B cell (primary cell): ENCODE measurements around the gene MS4A2. TPM values are rescaled to one million over a fixed set of nuclear protein-coding genes. Genes with fewer than 3 reads are reported as not detected.
"Not testable (repeated sequence)": the region's sequence is repeated elsewhere in the genome, so short reads cannot be mapped to it uniquely, and the experiment has no call there.

Experiments used
- ATAC-seq: fragments of 200-7000 bp; cut with Tn5 transposase; one replicate; pipeline ENCODE4 v1.10.0; 2021; ENCODE audit warnings: low read depth, mild to moderate bottlenecking, moderate number of reproducible peaks, moderate library complexity
- CTCF ChIA-PET: fragments of 350-600 bp; sonication (Branson Sonifier 250); formaldehyde crosslinking; loops from one replicate; lab custom pipeline; 2021; ENCODE audit warnings: antibody characterized with exemption, inconsistent platforms; lab: Charles Lee
- POLR2A ChIA-PET: fragments of 350-600 bp; sonication (Branson Sonifier 250); formaldehyde crosslinking; loops from one replicate; lab custom pipeline; 2021; ENCODE audit warnings: antibody characterized with exemption; lab: Charles Lee
- DNase-seq: peaks from one replicate; pipeline ENCODE4 v3.0.0; 2013
- H2AFZ ChIP-seq: 2 replicates; pipeline ENCODE4 v1.6.1; 2012; ENCODE audit warnings: mild to moderate bottlenecking, low read depth, low read length; ENCODE audit not compliant: insufficient read depth, poor library complexity, severe bottlenecking
- H3K27ac ChIP-seq, 2 donors: 1 replicate in 1 of 2; 2 replicates in 1 of 2; pipeline ENCODE4 v1.5.1; 2012 to 2013; ENCODE audit warnings: low read length in 2 of 2, mild to moderate bottlenecking in 2 of 2, moderate library complexity in 1 of 2
- H3K27me3 ChIP-seq, 4 experiments: fragments of 200-600 bp in 1 of 4; sonication (generic) in 1 of 4; replicated peaks in 1 of 4; 1 replicate in 2 of 4; 2 replicates in 2 of 4; pipeline versions ENCODE4 v1.6.1 to v1.7.0; 2013 to 2016; ENCODE audit warnings: low read length in 3 of 4, mild to moderate bottlenecking in 2 of 4, mixed read lengths in 1 of 4, moderate library complexity in 1 of 4; ENCODE audit not compliant: insufficient read depth in 4 of 4, control insufficient read depth in 3 of 4; ENCODE audit errors: control extremely low read depth in 1 of 4
- H3K36me3 ChIP-seq, 2 experiments: replicated peaks in 1 of 2; 1 replicate in 1 of 2; 2 replicates in 1 of 2; pipeline versions ENCODE4 v1.6.1 to v1.7.1; 2013; ENCODE audit warnings: low read length in 1 of 2; ENCODE audit not compliant: insufficient read depth in 2 of 2, control insufficient read depth in 1 of 2; ENCODE audit errors: control extremely low read depth in 1 of 2, extremely low read depth in 1 of 2
- H3K4me1 ChIP-seq, 2 donors: fragments of 200-600 bp in 1 of 2; sonication (generic) in 1 of 2; 1 replicate in 1 of 2; 2 replicates in 1 of 2; pipeline versions ENCODE4 v1.5.1 to v1.6.1; 2013 to 2017; ENCODE audit warnings: low read length in 2 of 2; ENCODE audit not compliant: control insufficient read depth in 2 of 2, insufficient read depth in 2 of 2
- H3K4me2 ChIP-seq: replicated peaks from 2 replicates; pipeline ENCODE3; 2012; ENCODE audit warnings: mild to moderate bottlenecking, low read depth, low read length; ENCODE audit not compliant: poor library complexity, severe bottlenecking
- H3K4me3 ChIP-seq, 5 experiments: fragments of 200-600 bp in 1 of 5; sonication (generic) in 1 of 5; 1 replicate in 3 of 5; 2 replicates in 2 of 5; pipeline versions ENCODE4 v1.5.1 to v1.7.0; 2011 to 2016; ENCODE audit warnings: low read length in 4 of 5, mild to moderate bottlenecking in 4 of 5, low read depth in 2 of 5, control low read depth in 1 of 5, moderate library complexity in 1 of 5; ENCODE audit not compliant: insufficient read depth in 1 of 5; ENCODE audit errors: control extremely low read depth in 1 of 5, extremely low read depth in 1 of 5
- H3K79me2 ChIP-seq: fragments of 200-600 bp; sonication (generic); one replicate; pipeline ENCODE4 v1.6.0; 2016; ENCODE audit warnings: low read length; ENCODE audit not compliant: control insufficient read depth, insufficient read depth
- H3K9ac ChIP-seq: fragments of 200-600 bp; sonication (generic); 2 replicates; pipeline ENCODE4 v1.6.1; 2017; ENCODE audit warnings: mild to moderate bottlenecking, low read length, moderate library complexity
- H3K9me3 ChIP-seq, 3 donors: one replicate each; pipeline versions ENCODE4 v1.6.1 to v1.7.1; 2013; ENCODE audit warnings: low read length in 2 of 3; ENCODE audit not compliant: control insufficient read depth in 2 of 3, insufficient read depth in 1 of 3; ENCODE audit errors: control extremely low read depth in 1 of 3
- H4K20me1 ChIP-seq: 2 replicates; pipeline ENCODE4 v1.6.0; 2012; ENCODE audit warnings: mild to moderate bottlenecking, low read length; ENCODE audit not compliant: insufficient read depth, control insufficient read depth, poor library complexity, severe bottlenecking
- H3K27ac Mint-ChIP-seq: one replicate; pipeline ENCODE4 v1.8.0; 2021; ENCODE audit warnings: mixed read lengths
- H3K27me3 Mint-ChIP-seq: one replicate; pipeline ENCODE4 v1.8.0; 2021; ENCODE audit warnings: mixed read lengths
- H3K4me1 Mint-ChIP-seq: one replicate; pipeline ENCODE4 v1.8.0; 2021; ENCODE audit warnings: mixed read lengths
- H3K4me3 Mint-ChIP-seq: one replicate; pipeline ENCODE4 v1.8.0; 2021; ENCODE audit warnings: mixed read lengths
- H3K9me3 Mint-ChIP-seq: one replicate; pipeline ENCODE4 v1.8.0; 2022; ENCODE audit warnings: mixed read lengths; ENCODE audit not compliant: insufficient read depth
- CTCF ChIP-seq: fragments of 200-600 bp; IDR thresholded peaks from one replicate; pipeline ENCODE4 v1.8.0; 2022; ENCODE audit warnings: antibody characterized with exemption, mild to moderate bottlenecking
- EZH2 ChIP-seq: IDR thresholded peaks from 2 replicates; pipeline ENCODE4 v1.6.1; 2012; ENCODE audit warnings: borderline replicate concordance, low read depth, mild to moderate bottlenecking, moderate library complexity, low read length; ENCODE audit not compliant: insufficient read depth, poor library complexity, severe bottlenecking
- WGBS: methylation state at CpG from one replicate; pipeline ENCODE4 v1.1.5; 2013; ENCODE audit warnings: missing lambda C conversion rate; ENCODE audit not compliant: insufficient coverage; 5-methylcytosine and 5-hydroxymethylcytosine counted together
- intact Hi-C: fragments of 100-400 bp; cut with micrococcal nuclease; formaldehyde crosslinking; loops from one replicate; pipeline ENCODE4 v1.10.0; 2022
- polyA plus RNA-seq: library from polyadenylated mRNA; depleted of rRNA; stranded (reverse); fragments of >200 nt; gene quantifications from 2 replicates; pipeline ENCODE4 v1.2.3, GENCODE V29; 2012
- total RNA-seq, 2 donors: library from RNA; stranded (reverse); fragments of 120-200 nt in 1 of 2; gene quantifications; 1 replicate in 1 of 2; 2 replicates in 1 of 2; pipeline versions ENCODE4 v1.2.3 to v1.2.4, GENCODE V29; 2013 to 2022

Gene MS4A2
- total and polyA plus RNA-seq, 2 donors (not counting 1 experiment from before 2014, with no cell fraction given): not detected

GRCh38 chr11:60069450-60069849 lies 19.0 kb upstream of the MS4A2 start:
- Histone ChIP-seq H3K9me3 (peaks cover 0 to 7% (median 0%) of the 10 kb centered on the region in 3 donors), H3K9ac (no peak overlapping the region), H3K4me3 (no peak overlapping the region), H3K4me1 (peaks cover 0 to 2% of the 10 kb centered on the region in 2 donors), H3K79me2 (no peaks in the 10 kb centered on the region), H3K36me3 (no peaks in the 10 kb centered on the region), H3K27ac (no peak overlapping the region), H2AFZ (no peak overlapping the region), H3K4me2 (no peak overlapping the region), H3K27me3 (no peaks in the 10 kb centered on the region), H4K20me1 (no peaks in the 10 kb centered on the region)
- DNase-seq: no peak
- POLR2A ChIA-PET: no interaction called here
- Mint-ChIP-seq H3K27me3 (peaks cover 15% of the 10 kb centered on the region), H3K4me1 (no peaks in the 10 kb centered on the region), H3K4me3 (no peak overlapping the region), H3K27ac (no peak overlapping the region), H3K9me3 (no peaks in the 10 kb centered on the region)
- TF ChIP-seq EZH2: no peak
- TF ChIP-seq CTCF: no peak
- intact Hi-C loops: no loop called here
- WGBS: no CpG with 5 or more reads among the region's 2 CpGs
- CTCF ChIA-PET: no interaction called here
- no peak for ATAC-seq

- intact Hi-C loops: not testable (repeated sequence)
These were observed 16.8 kb upstream of the MS4A2 start for GRCh38 chr11:60071644-60072043.

More at GRCh38 chr11:60071644-60072043, 16.8 kb upstream of the MS4A2 start:
- H3K4me1 ChIP-seq, H3K27ac Mint-ChIP-seq, H3K9ac ChIP-seq, H4K20me1 ChIP-seq, ATAC-seq, H3K9me3 ChIP-seq, H3K4me3 Mint-ChIP-seq, H3K9me3 Mint-ChIP-seq, CTCF ChIA-PET, H3K4me3 ChIP-seq, POLR2A ChIA-PET, H3K79me2 ChIP-seq, H2AFZ ChIP-seq, H3K4me1 Mint-ChIP-seq, DNase-seq, H3K27me3 ChIP-seq, H3K4me2 ChIP-seq, H3K36me3 ChIP-seq, H3K27ac ChIP-seq: not testable (repeated sequence)
- WGBS: no CpG with 5 or more reads among the region's 6 CpGs
- H3K27me3 Mint-ChIP-seq: peaks cover 22% of the 10 kb centered on the region
